GM19035 (cell line): ENCODE data around the gene SSR1.
"Not testable (repeated sequence)": the region's sequence is repeated elsewhere in the genome, so short reads cannot be mapped to it uniquely, and the experiment has no call there.

ENCODE experiments used
- ATAC-seq: cut with Tn5 transposase; IDR thresholded peaks from one replicate; pipeline ENCODE4 v1.9.1; 2021; ENCODE audit not compliant: unreplicated experiment

The SSR1 gene

DNA sequence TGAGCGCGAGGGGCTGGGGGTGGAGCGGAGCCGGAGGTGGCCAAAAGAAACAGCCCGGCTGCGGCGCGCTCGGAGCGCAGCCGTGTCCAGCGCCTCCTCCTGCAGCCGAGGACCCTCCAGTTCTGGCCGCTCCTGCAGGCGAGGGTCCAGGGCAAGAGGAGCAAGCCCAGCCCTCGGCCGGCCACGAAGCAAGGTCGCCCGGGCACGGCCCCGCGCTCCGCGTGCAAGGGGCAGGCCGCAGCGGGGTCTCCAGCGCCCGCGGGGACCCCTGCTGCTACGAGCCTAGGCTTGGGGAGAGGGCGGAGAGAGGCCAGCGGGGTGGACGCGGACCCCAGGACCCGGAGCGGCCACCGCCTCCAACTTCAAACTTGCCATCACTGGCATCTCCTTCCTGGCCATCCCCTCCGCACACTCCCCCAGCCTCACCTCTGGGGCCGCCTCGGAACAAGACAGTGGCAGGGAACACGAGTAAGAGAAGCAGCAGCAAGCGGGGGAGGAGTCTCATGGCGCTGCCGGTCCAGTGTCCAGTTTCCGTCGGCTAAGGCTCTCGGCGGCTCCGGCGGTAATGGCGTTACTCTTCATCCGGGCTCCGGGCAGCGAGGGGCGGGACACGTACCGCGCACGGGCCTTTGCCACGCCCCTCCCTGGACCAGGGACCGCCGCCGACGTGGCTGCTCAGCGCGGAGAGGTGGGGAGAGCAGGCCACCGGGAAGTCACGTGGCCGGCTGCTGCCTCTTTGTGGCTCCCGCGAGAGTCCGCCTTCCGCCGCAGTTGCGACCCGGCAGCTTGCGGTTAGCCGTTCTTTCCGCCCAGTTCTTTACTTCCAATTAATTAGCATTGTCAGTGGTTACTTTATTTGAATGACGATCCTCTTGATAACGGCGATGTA lies at the start of gene SSR1:
Gene SSR1 (minus strand): TSS at position 584 of the 889 bp plus-strand sequence. CDS start 79 bp downstream, at position 505.
- peak; percentile 98 for ATAC-seq

DNA sequence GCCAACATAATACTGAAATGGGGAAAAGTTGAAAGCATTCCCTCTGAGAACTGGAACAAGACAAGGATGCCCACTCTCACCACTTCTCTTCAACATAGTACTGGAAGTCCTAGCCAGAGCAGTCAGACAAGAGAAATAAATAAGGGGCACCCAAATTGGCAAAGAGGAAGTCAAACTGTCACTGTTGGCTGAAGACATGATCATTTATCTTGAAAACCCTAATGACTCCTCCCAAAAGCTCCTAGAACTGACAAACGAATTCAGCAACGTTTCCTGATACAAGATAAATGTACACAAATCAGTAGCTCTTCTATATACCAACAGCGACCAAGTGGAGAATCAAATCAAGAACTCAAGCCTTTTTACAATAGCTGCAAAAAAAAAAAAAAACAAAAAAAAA lies 38.9 kb upstream of the SSR1 start:
- not testable (repeated sequence) for ATAC-seq

DNA sequence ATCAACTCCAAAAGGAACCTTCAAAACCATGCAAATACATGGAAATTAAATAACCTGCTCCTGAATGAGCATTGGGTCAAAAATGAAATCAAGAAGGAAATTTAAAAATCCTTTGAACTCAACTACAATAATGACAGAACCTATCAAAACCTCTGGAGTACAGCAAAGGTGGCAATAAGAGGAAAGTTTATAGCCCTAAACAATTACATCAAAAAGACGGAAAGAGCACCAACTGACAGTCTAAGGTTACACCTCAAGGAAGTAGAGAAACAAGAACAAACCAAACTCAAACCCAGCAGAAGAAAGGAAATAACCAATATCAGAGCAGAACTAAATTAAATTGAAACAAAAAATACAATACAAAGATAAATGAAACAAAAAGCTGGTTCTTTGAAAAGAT lies 37.6 kb upstream of the SSR1 start:
- ATAC-seq: not testable (repeated sequence)

GRCh38 chr6:7347551-7347997 lies 34.6 kb upstream of the SSR1 start:
- not testable (repeated sequence) for ATAC-seq

- not testable (repeated sequence) for ATAC-seq
These were observed 31.9 kb upstream of the SSR1 start for GRCh38 chr6:7344773-7345450.

GRCh38 chr6:7343546-7344475 lies 30.8 kb upstream of the SSR1 start:
- no peak for ATAC-seq

- no peak for ATAC-seq
These were observed 29.2 kb upstream of the SSR1 start for GRCh38 chr6:7341989-7342742.

GRCh38 chr6:7341271-7341670 lies 28.3 kb upstream of the SSR1 start:
- ATAC-seq: no peak

- not testable (repeated sequence) for ATAC-seq
These were observed 26.2 kb upstream of the SSR1 start for GRCh38 chr6:7339007-7339732.

DNA sequence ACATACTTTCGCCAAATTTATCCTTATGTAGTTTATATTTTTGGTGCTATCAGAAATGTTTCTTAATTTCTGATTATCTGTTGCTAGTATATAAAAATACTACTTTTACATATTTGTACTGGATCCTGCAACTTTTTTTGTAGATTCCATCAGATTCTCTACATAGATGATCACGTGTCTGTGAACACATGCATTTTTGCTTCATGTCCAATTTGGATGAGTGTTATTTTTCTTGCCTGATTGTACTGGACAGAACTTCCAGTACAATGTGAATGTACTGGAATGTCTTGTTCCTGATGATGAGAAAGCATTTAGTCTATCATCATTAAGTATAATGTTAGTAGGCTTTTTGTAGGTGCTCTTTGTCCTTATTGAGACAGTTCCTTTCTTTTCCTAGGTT lies 25.0 kb upstream of the SSR1 start:
- no peak for ATAC-seq

DNA sequence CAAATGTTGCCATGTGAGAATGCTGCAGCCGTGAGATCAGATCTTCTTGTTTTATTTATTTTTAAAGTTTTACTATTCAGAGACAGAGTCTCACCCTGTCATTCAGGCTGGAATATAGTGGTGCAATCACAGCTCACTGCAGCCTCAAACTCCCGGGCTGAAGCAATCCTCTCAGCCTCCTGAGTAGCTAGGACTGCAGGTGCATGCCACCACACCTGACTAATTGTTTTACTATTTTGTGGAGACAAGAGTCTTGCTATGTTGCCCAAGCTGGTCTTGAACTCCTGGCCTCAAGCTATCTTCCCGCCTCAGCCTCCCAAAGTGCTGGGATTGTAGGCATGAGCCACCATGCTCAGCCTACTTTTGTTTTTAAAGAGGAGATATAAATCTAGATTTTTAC lies 22.5 kb upstream of the SSR1 start:
- no peak for ATAC-seq

GRCh38 chr6:7334685-7335084 lies 21.7 kb upstream of the SSR1 start:
- ATAC-seq: no peak

DNA sequence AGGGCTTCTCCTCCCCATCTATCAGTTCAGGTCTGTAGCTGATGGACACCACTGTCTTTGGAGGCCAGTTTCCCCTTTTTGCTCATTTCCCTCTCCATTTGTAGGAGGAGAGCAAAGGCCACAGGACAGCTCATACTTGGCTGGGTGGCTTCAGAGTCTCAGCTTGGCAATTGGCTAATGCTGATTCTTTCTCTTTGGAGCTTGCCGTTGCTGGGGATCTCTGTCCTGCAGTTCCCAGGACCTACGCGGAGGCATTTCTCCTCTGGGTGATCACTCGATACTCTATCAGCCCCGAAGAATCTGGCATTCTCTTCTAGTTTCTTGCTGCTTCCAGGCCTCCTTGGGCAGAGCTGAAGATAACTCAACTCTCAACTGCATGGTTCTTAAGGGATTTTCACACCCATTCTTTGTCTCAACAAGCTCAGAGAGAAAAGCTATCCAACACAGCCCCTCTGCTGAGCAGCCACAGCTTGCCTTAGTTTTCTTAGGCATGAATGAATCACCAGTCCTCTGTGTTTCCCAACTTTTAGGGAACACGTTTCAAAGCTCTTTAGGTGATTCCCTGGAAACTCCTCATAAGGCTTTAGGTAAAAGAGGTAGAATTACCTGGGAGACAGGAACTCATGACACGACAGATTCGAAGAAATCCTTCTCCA lies 19.2 kb upstream of the SSR1 start:
- ATAC-seq: no peak

- ATAC-seq: no peak
These were observed 18.5 kb upstream of the SSR1 start for GRCh38 chr6:7331452-7331851.

- no peak for ATAC-seq
These were observed 15.2 kb upstream of the SSR1 start for GRCh38 chr6:7328243-7328642.

- ATAC-seq: no peak
These were observed 12.8 kb upstream of the SSR1 start for GRCh38 chr6:7325750-7326149.

DNA sequence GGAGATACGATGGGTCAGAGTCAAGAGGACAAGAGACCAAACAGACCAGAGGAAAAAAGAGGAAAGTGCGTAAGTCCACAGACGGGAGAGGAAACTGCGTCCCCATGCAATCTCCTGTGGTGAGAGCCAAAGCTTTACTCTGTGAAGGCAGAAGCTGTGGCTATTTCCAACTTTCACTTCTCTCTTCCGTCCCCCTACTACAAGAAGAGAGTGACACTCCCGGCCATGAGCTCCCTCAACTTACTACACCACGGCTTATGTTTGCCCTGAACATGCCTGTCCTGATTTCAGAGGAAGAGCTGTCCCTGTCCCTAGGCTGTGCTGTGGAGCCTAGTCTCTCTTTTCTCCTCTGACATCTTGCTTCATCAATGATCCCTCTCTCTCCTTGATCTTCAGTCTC lies 11.5 kb upstream of the SSR1 start:
- ATAC-seq: no peak

GRCh38 chr6:7323074-7323473 lies 10.1 kb upstream of the SSR1 start:
- ATAC-seq: no peak

DNA sequence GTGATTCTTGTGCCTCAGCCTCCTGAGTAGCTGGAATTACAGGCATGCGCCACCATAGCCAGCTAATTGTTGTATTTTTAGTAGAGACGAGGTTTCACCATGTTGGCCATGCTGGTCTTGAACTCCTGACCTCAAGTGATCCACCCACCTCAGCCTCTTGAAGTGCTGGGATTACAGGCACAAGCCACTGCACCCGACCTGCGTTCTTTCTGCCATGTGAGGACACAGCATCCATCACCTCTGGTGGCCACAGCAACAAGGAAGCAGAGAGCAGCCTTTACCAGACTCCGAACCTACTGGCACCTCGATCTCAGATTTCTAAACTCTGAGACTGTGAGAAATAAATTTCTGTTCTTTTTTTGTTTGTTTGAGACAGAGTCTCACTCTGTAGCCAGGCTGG lies 8.9 kb upstream of the SSR1 start:
- not testable (repeated sequence) for ATAC-seq
